Measurements from ENCODE around the gene PARVG.

PARVG gene

DNA sequence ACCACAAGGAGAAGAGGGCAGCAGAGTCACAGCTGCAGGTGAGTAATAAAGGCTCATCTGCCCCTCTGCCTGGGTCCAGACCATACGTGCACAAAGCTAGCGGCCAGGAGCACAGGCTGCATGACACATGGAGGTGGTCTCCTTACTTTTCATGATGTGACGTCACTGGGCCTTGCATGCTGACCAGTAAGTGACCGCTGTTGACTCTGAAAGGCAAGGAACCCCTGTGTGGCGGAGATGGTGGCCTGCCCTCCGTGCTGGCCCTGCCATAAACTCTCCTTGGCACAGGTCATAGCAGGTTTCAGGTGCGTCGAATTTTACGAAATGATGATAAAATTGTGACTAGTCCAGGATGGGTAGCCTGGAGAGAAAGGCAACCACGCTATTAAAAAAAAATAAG is 7.6 kb upstream of the PARVG start:
- no peak overlapping the region for H3K4me2 ChIP-seq (ENCODE audit: insufficient read depth, low read length)
- no peaks in the 10 kb centered on the region for H3K4me1 ChIP-seq (ENCODE audit: insufficient read depth, low read length)
- TF ChIP-seq CTCF (IDR thresholded peaks at IDR 0.05; ENCODE audit: borderline replicate concordance, extremely low read depth, low read length, poor library complexity, severe bottlenecking) (no peak), EZH2 (IDR thresholded peaks at IDR 0.05; ENCODE audit: borderline replicate concordance, low read depth, low read length, severe bottlenecking) (no peak)
- H3K9ac ChIP-seq (ENCODE audit: low read depth, low read length) = no peak overlapping the region
- no peak overlapping the region for H2AFZ ChIP-seq (ENCODE audit: low read depth, low read length)
- no peak overlapping the region for H3K27ac ChIP-seq (ENCODE audit: low read length)
- H3K9me3 ChIP-seq (ENCODE audit: insufficient read depth, low read length, severe bottlenecking) = no peaks in the 10 kb centered on the region
- DNase-seq (no peak), ATAC-seq (ENCODE audit: insufficient read depth, low read depth) (no peak)
- 0 out of 2 replicates have a peak, but pooled peaks cover 2% of the 10 kb centered on the region for H4K20me1 ChIP-seq (ENCODE audit: insufficient read depth, low read length)
- H3K79me2 ChIP-seq (ENCODE audit: insufficient read depth, low read length) = no peaks in the 10 kb centered on the region
- H3K36me3 ChIP-seq (ENCODE audit: insufficient read depth, low read length) = no peaks in the 10 kb centered on the region
- H3K4me3 ChIP-seq (ENCODE audit: low read depth in 1 of 2, low read length in 2 of 2) = no peak overlapping the region
- peaks cover 3% of the 10 kb centered on the region for H3K27me3 ChIP-seq (ENCODE audit: insufficient read depth, low read length, poor library complexity)

DNA sequence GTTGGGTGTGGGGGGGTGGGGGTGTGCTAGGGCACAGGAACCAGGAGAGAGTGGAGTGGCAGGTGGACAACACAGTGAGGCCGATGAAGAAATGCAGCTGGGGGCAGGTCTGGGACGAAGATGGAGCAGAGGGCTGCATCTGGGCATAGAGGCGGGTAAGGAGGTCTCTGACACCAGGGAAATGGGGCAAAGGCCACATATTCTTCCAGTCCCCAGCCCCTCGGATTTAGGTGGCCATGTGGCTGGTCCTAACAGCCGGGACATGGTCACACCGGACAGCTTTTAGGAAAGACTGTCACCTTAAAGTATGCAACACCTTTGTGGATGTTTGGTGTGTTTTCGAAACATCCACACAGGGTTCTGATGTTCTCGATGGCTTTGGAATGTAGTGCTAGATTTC is 5.0 kb upstream of the PARVG start:
- H3K4me1 ChIP-seq (ENCODE audit: insufficient read depth, low read length) = peaks cover 5% of the 10 kb centered on the region
- no peak overlapping the region for H3K27ac ChIP-seq (ENCODE audit: low read length)
- H3K27me3 ChIP-seq (ENCODE audit: insufficient read depth, low read length, poor library complexity) = peaks cover 8% of the 10 kb centered on the region
- no peaks in the 10 kb centered on the region for H3K9me3 ChIP-seq (ENCODE audit: insufficient read depth, low read length, severe bottlenecking)
- H4K20me1 ChIP-seq (ENCODE audit: insufficient read depth, low read length) = no peaks in the 10 kb centered on the region
- ATAC-seq (ENCODE audit: insufficient read depth, low read depth) = no peak
- H3K4me3 ChIP-seq (ENCODE audit: low read depth in 1 of 2, low read length in 2 of 2) = no peak overlapping the region
- no peak overlapping the region for H2AFZ ChIP-seq (ENCODE audit: low read depth, low read length)
- H3K36me3 ChIP-seq (ENCODE audit: insufficient read depth, low read length) = no peaks in the 10 kb centered on the region
- DNase-seq = no peak
- no peak overlapping the region for H3K4me2 ChIP-seq (ENCODE audit: insufficient read depth, low read length)
- no peak overlapping the region for H3K9ac ChIP-seq (ENCODE audit: low read depth, low read length)
- TF ChIP-seq EZH2 (IDR thresholded peaks at IDR 0.05; ENCODE audit: borderline replicate concordance, low read depth, low read length, severe bottlenecking) = no peak
- TF ChIP-seq CTCF (IDR thresholded peaks at IDR 0.05; ENCODE audit: borderline replicate concordance, extremely low read depth, low read length, poor library complexity, severe bottlenecking) = no peak
- no peaks in the 10 kb centered on the region for H3K79me2 ChIP-seq (ENCODE audit: insufficient read depth, low read length)

GRCh38 chr22:44179196-44179988 is 1.3 kb upstream of the PARVG start:
- ATAC-seq (ENCODE audit: insufficient read depth, low read depth) = no peak
- Histone ChIP-seq H3K4me3 (ENCODE audit: low read depth in 1 of 2, low read length in 2 of 2) (no peak overlapping the region), H3K9ac (ENCODE audit: low read depth, low read length) (no peak overlapping the region), H3K79me2 (ENCODE audit: insufficient read depth, low read length) (peaks cover 23% of the 10 kb centered on the region), H3K36me3 (ENCODE audit: insufficient read depth, low read length) (peaks cover 12% of the 10 kb centered on the region), H3K9me3 (ENCODE audit: insufficient read depth, low read length, severe bottlenecking) (no peaks in the 10 kb centered on the region), H3K4me2 (ENCODE audit: insufficient read depth, low read length) (no peak overlapping the region), H2AFZ (ENCODE audit: low read depth, low read length) (no peak overlapping the region), H3K27ac (ENCODE audit: low read length) (no peak overlapping the region), H4K20me1 (ENCODE audit: insufficient read depth, low read length) (peaks cover 2% of the 10 kb centered on the region; the same call in 1 of the 2 replicates), H3K4me1 (ENCODE audit: insufficient read depth, low read length) (peaks cover 30% of the 10 kb centered on the region), H3K27me3 (ENCODE audit: insufficient read depth, low read length, poor library complexity) (peaks cover 8% of the 10 kb centered on the region)
- DNase-seq = no peak
- no peak for TF ChIP-seq CTCF (IDR thresholded peaks at IDR 0.05; ENCODE audit: borderline replicate concordance, extremely low read depth, low read length, poor library complexity, severe bottlenecking)
- no peak for TF ChIP-seq EZH2 (IDR thresholded peaks at IDR 0.05; ENCODE audit: borderline replicate concordance, low read depth, low read length, severe bottlenecking)

All from DND-41 (cell line).